H1 (cell line): ENCODE measurements around the gene CHCHD6. TPM values are rescaled to one million over a fixed set of nuclear protein-coding genes. Genes with fewer than 3 reads are reported as not detected.

ENCODE experiments used
- GABPA ChIP-seq: IDR thresholded peaks from 2 replicates; pipeline ENCODE4 v1.6.1; 2011; ENCODE audit warnings: mild to moderate bottlenecking, low read length, moderate library complexity, borderline replicate concordance; ENCODE audit not compliant: insufficient read depth
- JUN ChIP-seq: IDR thresholded peaks from 2 replicates; pipeline ENCODE4 v1.6.1; 2011; ENCODE audit warnings: low read depth, mild to moderate bottlenecking, improper control_type of control experiment, low read length
- polyA plus RNA-seq, 7 experiments: library from polyadenylated mRNA; depleted of rRNA in 3 of 7; stranded (reverse) in 5 of 7; unstranded in 2 of 7; fragments of >200 nt in 5 of 7; fragments of 200-250 nt in 2 of 7; gene quantifications; 1 replicate in 5 of 7; 2 replicates in 1 of 7; 4 replicates in 1 of 7; pipeline versions ENCODE4 v1.2.1 to v1.2.3, GENCODE V29; 2011 to 2013; ENCODE audit warnings: missing spikeins in 2 of 7, mixed read lengths in 2 of 7
- total RNA-seq: library from RNA; stranded (reverse); fragmentation: NEBNext Ultra II Directional; extraction: Animal tissue kit (Norgen Biotek cat#: 25700); gene quantifications from 2 replicates; pipeline ENCODE4 v1.2.1, GENCODE V29; 2021
- TF ChIP-seq, protein P1 (sequence below): fragments of 300-600 bp; sonication (generic); IDR thresholded peaks from 2 replicates; pipeline ENCODE4 v1.7.1; 2012; ENCODE audit warnings: low read length, moderate library complexity, mild to moderate bottlenecking, inconsistent platforms; ENCODE audit not compliant: insufficient replicate concordance

Gene CHCHD6
- total and polyA plus RNA-seq, 2 of the 8 experiments (the other 6 are each of a cell fraction or from before 2014, with no cell fraction given) = 32.4 to 37.6 TPM

GRCh38 chr3:126747768-126748167 is 43.7 kb downstream of the CHCHD6 start (continued):
- TF ChIP-seq, protein P1, sequence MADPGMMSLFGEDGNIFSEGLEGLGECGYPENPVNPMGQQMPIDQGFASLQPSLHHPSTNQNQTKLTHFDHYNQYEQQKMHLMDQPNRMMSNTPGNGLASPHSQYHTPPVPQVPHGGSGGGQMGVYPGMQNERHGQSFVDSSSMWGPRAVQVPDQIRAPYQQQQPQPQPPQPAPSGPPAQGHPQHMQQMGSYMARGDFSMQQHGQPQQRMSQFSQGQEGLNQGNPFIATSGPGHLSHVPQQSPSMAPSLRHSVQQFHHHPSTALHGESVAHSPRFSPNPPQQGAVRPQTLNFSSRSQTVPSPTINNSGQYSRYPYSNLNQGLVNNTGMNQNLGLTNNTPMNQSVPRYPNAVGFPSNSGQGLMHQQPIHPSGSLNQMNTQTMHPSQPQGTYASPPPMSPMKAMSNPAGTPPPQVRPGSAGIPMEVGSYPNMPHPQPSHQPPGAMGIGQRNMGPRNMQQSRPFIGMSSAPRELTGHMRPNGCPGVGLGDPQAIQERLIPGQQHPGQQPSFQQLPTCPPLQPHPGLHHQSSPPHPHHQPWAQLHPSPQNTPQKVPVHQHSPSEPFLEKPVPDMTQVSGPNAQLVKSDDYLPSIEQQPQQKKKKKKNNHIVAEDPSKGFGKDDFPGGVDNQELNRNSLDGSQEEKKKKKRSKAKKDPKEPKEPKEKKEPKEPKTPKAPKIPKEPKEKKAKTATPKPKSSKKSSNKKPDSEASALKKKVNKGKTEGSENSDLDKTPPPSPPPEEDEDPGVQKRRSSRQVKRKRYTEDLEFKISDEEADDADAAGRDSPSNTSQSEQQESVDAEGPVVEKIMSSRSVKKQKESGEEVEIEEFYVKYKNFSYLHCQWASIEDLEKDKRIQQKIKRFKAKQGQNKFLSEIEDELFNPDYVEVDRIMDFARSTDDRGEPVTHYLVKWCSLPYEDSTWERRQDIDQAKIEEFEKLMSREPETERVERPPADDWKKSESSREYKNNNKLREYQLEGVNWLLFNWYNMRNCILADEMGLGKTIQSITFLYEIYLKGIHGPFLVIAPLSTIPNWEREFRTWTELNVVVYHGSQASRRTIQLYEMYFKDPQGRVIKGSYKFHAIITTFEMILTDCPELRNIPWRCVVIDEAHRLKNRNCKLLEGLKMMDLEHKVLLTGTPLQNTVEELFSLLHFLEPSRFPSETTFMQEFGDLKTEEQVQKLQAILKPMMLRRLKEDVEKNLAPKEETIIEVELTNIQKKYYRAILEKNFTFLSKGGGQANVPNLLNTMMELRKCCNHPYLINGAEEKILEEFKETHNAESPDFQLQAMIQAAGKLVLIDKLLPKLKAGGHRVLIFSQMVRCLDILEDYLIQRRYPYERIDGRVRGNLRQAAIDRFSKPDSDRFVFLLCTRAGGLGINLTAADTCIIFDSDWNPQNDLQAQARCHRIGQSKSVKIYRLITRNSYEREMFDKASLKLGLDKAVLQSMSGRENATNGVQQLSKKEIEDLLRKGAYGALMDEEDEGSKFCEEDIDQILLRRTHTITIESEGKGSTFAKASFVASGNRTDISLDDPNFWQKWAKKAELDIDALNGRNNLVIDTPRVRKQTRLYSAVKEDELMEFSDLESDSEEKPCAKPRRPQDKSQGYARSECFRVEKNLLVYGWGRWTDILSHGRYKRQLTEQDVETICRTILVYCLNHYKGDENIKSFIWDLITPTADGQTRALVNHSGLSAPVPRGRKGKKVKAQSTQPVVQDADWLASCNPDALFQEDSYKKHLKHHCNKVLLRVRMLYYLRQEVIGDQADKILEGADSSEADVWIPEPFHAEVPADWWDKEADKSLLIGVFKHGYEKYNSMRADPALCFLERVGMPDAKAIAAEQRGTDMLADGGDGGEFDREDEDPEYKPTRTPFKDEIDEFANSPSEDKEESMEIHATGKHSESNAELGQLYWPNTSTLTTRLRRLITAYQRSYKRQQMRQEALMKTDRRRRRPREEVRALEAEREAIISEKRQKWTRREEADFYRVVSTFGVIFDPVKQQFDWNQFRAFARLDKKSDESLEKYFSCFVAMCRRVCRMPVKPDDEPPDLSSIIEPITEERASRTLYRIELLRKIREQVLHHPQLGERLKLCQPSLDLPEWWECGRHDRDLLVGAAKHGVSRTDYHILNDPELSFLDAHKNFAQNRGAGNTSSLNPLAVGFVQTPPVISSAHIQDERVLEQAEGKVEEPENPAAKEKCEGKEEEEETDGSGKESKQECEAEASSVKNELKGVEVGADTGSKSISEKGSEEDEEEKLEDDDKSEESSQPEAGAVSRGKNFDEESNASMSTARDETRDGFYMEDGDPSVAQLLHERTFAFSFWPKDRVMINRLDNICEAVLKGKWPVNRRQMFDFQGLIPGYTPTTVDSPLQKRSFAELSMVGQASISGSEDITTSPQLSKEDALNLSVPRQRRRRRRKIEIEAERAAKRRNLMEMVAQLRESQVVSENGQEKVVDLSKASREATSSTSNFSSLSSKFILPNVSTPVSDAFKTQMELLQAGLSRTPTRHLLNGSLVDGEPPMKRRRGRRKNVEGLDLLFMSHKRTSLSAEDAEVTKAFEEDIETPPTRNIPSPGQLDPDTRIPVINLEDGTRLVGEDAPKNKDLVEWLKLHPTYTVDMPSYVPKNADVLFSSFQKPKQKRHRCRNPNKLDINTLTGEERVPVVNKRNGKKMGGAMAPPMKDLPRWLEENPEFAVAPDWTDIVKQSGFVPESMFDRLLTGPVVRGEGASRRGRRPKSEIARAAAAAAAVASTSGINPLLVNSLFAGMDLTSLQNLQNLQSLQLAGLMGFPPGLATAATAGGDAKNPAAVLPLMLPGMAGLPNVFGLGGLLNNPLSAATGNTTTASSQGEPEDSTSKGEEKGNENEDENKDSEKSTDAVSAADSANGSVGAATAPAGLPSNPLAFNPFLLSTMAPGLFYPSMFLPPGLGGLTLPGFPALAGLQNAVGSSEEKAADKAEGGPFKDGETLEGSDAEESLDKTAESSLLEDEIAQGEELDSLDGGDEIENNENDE = no peak
- TF ChIP-seq JUN (no peak), GABPA (no peak)
- TF ChIP-seq, all 59 proteins: peak for 0
